GM12878 (cell line): Measurements from ENCODE around the gene TGM5. TPM values are rescaled to one million over a fixed set of nuclear protein-coding genes. Genes with fewer than 3 reads are reported as not detected.

Experiments
- ATAC-seq: fragments of 200-7000 bp; cut with Tn5 transposase; 3 replicates; pipeline ENCODE4 v1.9.1; 2020; ENCODE audit warnings: mild to moderate bottlenecking, moderate library complexity
- BruUV-seq: library from RNA; stranded (reverse); fragments of 400-500 nt; replicated peaks from 2 replicates; lab custom pipeline; 2021; lab: Mats Ljungman, UMichigan
- CTCF ChIA-PET: fragments of 300-600 bp; sonication (Branson Sonifier 250); formaldehyde crosslinking; extraction: SDS; loops from one replicate; lab custom pipeline; 2021; ENCODE audit warnings: inconsistent platforms; lab: Yijun Ruan, JAX
- POLR2A ChIA-PET: fragments of 350-600 bp; formaldehyde crosslinking; extraction: SDS; loops from one replicate; lab custom pipeline; 2021; ENCODE audit warnings: inconsistent platforms; lab: Charles Lee
- RAD21 ChIA-PET: fragments of 300-600 bp; sonication (Branson Sonifier 250); formaldehyde crosslinking; loops from one replicate; lab custom pipeline; 2023; ENCODE audit warnings: antibody characterized with exemption; ENCODE audit not compliant: unreplicated experiment; lab: Charles Lee
- SMC1A ChIA-PET: fragments of 300-600 bp; sonication (Branson Sonifier 250); formaldehyde crosslinking; loops from one replicate; lab custom pipeline; 2023; ENCODE audit not compliant: unreplicated experiment, uncharacterized antibody; lab: Charles Lee
- DNase-seq: peaks from one replicate; pipeline ENCODE4 v3.0.0-alpha.2; 2011; ENCODE audit warnings: low read depth, low spot score
- FAIRE-seq: peaks from 3 replicates; lab custom pipeline; 2011; peaks lifted over from hg19 to GRCh38; lab: Jason Lieb, UNC
- H2AFZ ChIP-seq: 2 replicates; pipeline ENCODE4 v1.6.0; 2011; ENCODE audit warnings: low read depth, low read length, control low read depth; ENCODE audit not compliant: control insufficient read depth
- H3K27ac ChIP-seq: 2 replicates; pipeline ENCODE4 v1.5.1; 2011; ENCODE audit warnings: control low read depth; ENCODE audit not compliant: control insufficient read depth, insufficient read depth
- H3K27me3 ChIP-seq, 2 experiments: replicated peaks in 1 of 2; 2 replicates each; pipeline versions ENCODE4 v1.6.0 to v1.6.1; 2011; ENCODE audit warnings: low read length in 1 of 2; ENCODE audit not compliant: control insufficient read depth in 2 of 2, insufficient read depth in 2 of 2
- H3K36me3 ChIP-seq, 2 experiments: 2 replicates each; pipeline ENCODE4 v1.5.1; 2011; ENCODE audit warnings: low read length in 1 of 2; ENCODE audit not compliant: control insufficient read depth in 2 of 2, insufficient read depth in 2 of 2
- H3K4me1 ChIP-seq: 2 replicates; pipeline ENCODE4 v1.6.1; 2011; ENCODE audit warnings: mild to moderate bottlenecking, low read length, moderate library complexity, mixed read lengths; ENCODE audit not compliant: control insufficient read depth, insufficient read depth
- H3K4me2 ChIP-seq: 2 replicates; pipeline ENCODE4 v1.6.0; 2011; ENCODE audit warnings: control low read depth; ENCODE audit not compliant: control insufficient read depth, insufficient read depth
- H3K4me3 ChIP-seq: fragments of 200-600 bp; sonication (generic); 2 replicates; pipeline ENCODE4 v1.5.1; 2016
- H3K79me2 ChIP-seq: 2 replicates; pipeline ENCODE4 v1.6.0; 2011; ENCODE audit warnings: low read length; ENCODE audit not compliant: control insufficient read depth, insufficient read depth
- H3K9ac ChIP-seq: 2 replicates; pipeline ENCODE4 v1.8.0; 2011; ENCODE audit warnings: low read length, control low read depth, mixed read lengths; ENCODE audit not compliant: control insufficient read depth, insufficient read depth
- H3K9me3 ChIP-seq: replicated peaks from 3 replicates; pipeline ENCODE4 v1.5.1; 2011; ENCODE audit warnings: mild to moderate bottlenecking, low read length; ENCODE audit not compliant: control insufficient read depth, insufficient read depth
- H4K20me1 ChIP-seq: 2 replicates; pipeline ENCODE4 v1.6.0; 2011; ENCODE audit not compliant: control insufficient read depth, insufficient read depth
- ATF3 ChIP-seq: IDR thresholded peaks from 2 replicates; pipeline ENCODE4 v1.6.1; 2011; ENCODE audit warnings: low read depth, mild to moderate bottlenecking, low read length, moderate library complexity, borderline replicate concordance; ENCODE audit errors: extremely low read depth
- BCL11A ChIP-seq: IDR thresholded peaks from 2 replicates; pipeline ENCODE4 v1.6.1; 2011; ENCODE audit warnings: low read depth, low read length
- HCFC1 ChIP-seq: fragments of 150-350 bp; IDR thresholded peaks from 2 replicates; pipeline ENCODE4 v1.6.1; 2014; ENCODE audit warnings: low read length
- HDAC6 ChIP-seq: fragments of 200-600 bp; sonication (generic); IDR thresholded peaks from one replicate; pipeline ENCODE4 v1.8.0; 2017; ENCODE audit warnings: antibody characterized with exemption; ENCODE audit not compliant: unreplicated experiment
- JUNB ChIP-seq: IDR thresholded peaks from 2 replicates; pipeline ENCODE4 v1.6.1; 2016; ENCODE audit warnings: antibody characterized with exemption, mild to moderate bottlenecking
- LARP7 ChIP-seq: fragments of 450-650 bp; IDR thresholded peaks from 2 replicates; pipeline ENCODE4 v1.6.1; 2017; ENCODE audit warnings: mild to moderate bottlenecking
- MXI1 ChIP-seq: fragments of 150-350 bp; IDR thresholded peaks from 2 replicates; pipeline ENCODE4 v1.6.1; 2011; ENCODE audit warnings: low read depth, mild to moderate bottlenecking, inconsistent platforms, low read length, improper control_type of control experiment
- NFXL1 ChIP-seq: fragments of 450-650 bp; IDR thresholded peaks from 2 replicates; pipeline ENCODE4 v1.6.1; 2017; ENCODE audit warnings: antibody characterized with exemption, mild to moderate bottlenecking, borderline replicate concordance
- NFYA ChIP-seq: IDR thresholded peaks from 2 replicates; pipeline ENCODE4 v1.6.1; 2011; ENCODE audit warnings: low read depth, mild to moderate bottlenecking, low read length, improper control_type of control experiment, borderline replicate concordance
- RB1 ChIP-seq: fragments of 450-650 bp; formaldehyde crosslinking; IDR thresholded peaks from 2 replicates; pipeline ENCODE4 v1.6.1; 2017; ENCODE audit warnings: mild to moderate bottlenecking, borderline replicate concordance
- RCOR1 ChIP-seq: conservative IDR thresholded peaks from 2 replicates; pipeline ENCODE4 v1.6.1; 2012; ENCODE audit warnings: low read depth, low read length, improper control_type of control experiment
- SP1 ChIP-seq: IDR thresholded peaks from one replicate; pipeline ENCODE4 v1.6.1; 2011; ENCODE audit warnings: low read depth, low read length
- SUPT20H ChIP-seq: IDR thresholded peaks from 2 replicates; pipeline ENCODE4 v1.6.1; 2011; ENCODE audit warnings: low read depth, mild to moderate bottlenecking, low read length, moderate library complexity, borderline replicate concordance; ENCODE audit not compliant: control insufficient read depth
- SUZ12 ChIP-seq: fragments of 200-600 bp; sonication (generic); IDR thresholded peaks from one replicate; pipeline ENCODE4 v1.6.1; 2018; ENCODE audit warnings: antibody characterized with exemption, mild to moderate bottlenecking; ENCODE audit not compliant: unreplicated experiment
- TAF1 ChIP-seq: IDR thresholded peaks from 2 replicates; pipeline ENCODE4 v1.6.1; 2011; ENCODE audit warnings: mild to moderate bottlenecking, low read depth, low read length, borderline replicate concordance
- TCF7 ChIP-seq: IDR thresholded peaks from 2 replicates; pipeline ENCODE4 v1.6.1; 2014; ENCODE audit warnings: antibody characterized with exemption, borderline replicate concordance
- WRNIP1 ChIP-seq: IDR thresholded peaks from 2 replicates; pipeline ENCODE4 v1.6.1; 2011; ENCODE audit warnings: low read depth, low read length, improper control_type of control experiment, borderline replicate concordance
- ZZZ3 ChIP-seq: IDR thresholded peaks from 2 replicates; pipeline ENCODE4 v1.6.1; 2011; ENCODE audit warnings: low read depth; ENCODE audit not compliant: control insufficient read depth, insufficient read length
- WGBS: methylation state at CpG from one replicate; pipeline ENCODE4 v1.1.6; 2016; ENCODE audit warnings: low lambda C conversion rate; ENCODE audit not compliant: insufficient replicate concordance, insufficient coverage; ENCODE audit errors: missing lambda C conversion rate; 5-methylcytosine and 5-hydroxymethylcytosine counted together
- in situ Hi-C: fragments of 300-500 bp; cut with MboI; formaldehyde crosslinking; loops from 9 replicates; pipeline ENCODE4 v1.14.3; 2018; ENCODE audit warnings: mixed read lengths
- intact Hi-C: fragments of 100-400 bp; cut with micrococcal nuclease; formaldehyde crosslinking; loops from one replicate; pipeline ENCODE4 v1.14.2; 2022; ENCODE audit not compliant: unreplicated experiment
- polyA plus RNA-seq, 11 experiments: library from polyadenylated mRNA; depleted of rRNA in 4 of 11; unstranded in 6 of 11; stranded (reverse) in 5 of 11; fragments of >200 nt; fragmentation: Nextera tagmentation in 4 of 11; fragmentation: Illumina TruSeq in 1 of 11; extraction: Ambion mirVana in 4 of 11; extraction: Trizol in 1 of 11; gene quantifications; 1 replicate in 1 of 11; 2 replicates in 10 of 11; pipeline versions ENCODE4 v1.2.1 to v1.2.3, GENCODE V29; 2011 to 2016; ENCODE audit warnings: inconsistent platforms in 2 of 11, missing spikeins in 2 of 11, low read depth in 1 of 11
- total RNA-seq, 4 experiments: library from RNA; depleted of rRNA in 3 of 4; stranded (reverse); fragments of >200 nt in 3 of 4; fragmentation: Illumina TruSeq in 1 of 4; extraction: Trizol in 1 of 4; gene quantifications; 2 replicates each; pipeline versions ENCODE4 v1.2.1 to v1.2.3, GENCODE V29; 2013 to 2021

The TGM5 gene
- total and polyA plus RNA-seq, 10 of the 15 experiments (the other 5 are each of a cell fraction or from before 2014, with no cell fraction given): 4.4 to 27.1 (median 5.6) TPM

- Histone ChIP-seq H3K79me2 (no peaks in the 10 kb centered on the region), H4K20me1 (no peaks in the 10 kb centered on the region), H3K27me3 (peaks cover 0 to 3% of the 10 kb centered on the region in 2 experiments; a peak in 2 of 4 replicates), H3K27ac (no peak overlapping the region), H3K4me1 (no peaks in the 10 kb centered on the region), H3K36me3 (no peaks in the 10 kb centered on the region), H3K4me2 (no peak overlapping the region), H3K9ac (no peak overlapping the region), H3K9me3 (no peaks in the 10 kb centered on the region), H3K4me3 (no peak overlapping the region), H2AFZ (no peak overlapping the region)
- WGBS: 61% methylated on average over 15 of the region's 15 CpGs
- no TSS peak for BruUV-seq
- CTCF ChIA-PET: interaction anchor here (1.0 to 3.1 kb wide), 3 partner anchors 11 to 75 kb away, joined by 5 to 12 read pairs (median 7); no protein-coding TSS in a partner anchor
- FAIRE-seq (no peak), ATAC-seq (no peak), DNase-seq (no peak)
- POLR2A ChIA-PET: no interaction called here
- SMC1A ChIA-PET: interaction anchor here (1.2 to 3.9 kb wide), 3 partner anchors 15 to 75 kb away, joined by 4 to 12 read pairs (median 5); no protein-coding TSS in a partner anchor
- RAD21 ChIA-PET: no interaction called here
- in situ Hi-C loops (no loop called here), intact Hi-C loops (no loop called here)
- TF ChIP-seq NFXL1: no peak
- no peak for TF ChIP-seq SUPT20H
Observed at GRCh38 chr15:43210172-43210745, 56.5 kb downstream of the TGM5 start.

DNA sequence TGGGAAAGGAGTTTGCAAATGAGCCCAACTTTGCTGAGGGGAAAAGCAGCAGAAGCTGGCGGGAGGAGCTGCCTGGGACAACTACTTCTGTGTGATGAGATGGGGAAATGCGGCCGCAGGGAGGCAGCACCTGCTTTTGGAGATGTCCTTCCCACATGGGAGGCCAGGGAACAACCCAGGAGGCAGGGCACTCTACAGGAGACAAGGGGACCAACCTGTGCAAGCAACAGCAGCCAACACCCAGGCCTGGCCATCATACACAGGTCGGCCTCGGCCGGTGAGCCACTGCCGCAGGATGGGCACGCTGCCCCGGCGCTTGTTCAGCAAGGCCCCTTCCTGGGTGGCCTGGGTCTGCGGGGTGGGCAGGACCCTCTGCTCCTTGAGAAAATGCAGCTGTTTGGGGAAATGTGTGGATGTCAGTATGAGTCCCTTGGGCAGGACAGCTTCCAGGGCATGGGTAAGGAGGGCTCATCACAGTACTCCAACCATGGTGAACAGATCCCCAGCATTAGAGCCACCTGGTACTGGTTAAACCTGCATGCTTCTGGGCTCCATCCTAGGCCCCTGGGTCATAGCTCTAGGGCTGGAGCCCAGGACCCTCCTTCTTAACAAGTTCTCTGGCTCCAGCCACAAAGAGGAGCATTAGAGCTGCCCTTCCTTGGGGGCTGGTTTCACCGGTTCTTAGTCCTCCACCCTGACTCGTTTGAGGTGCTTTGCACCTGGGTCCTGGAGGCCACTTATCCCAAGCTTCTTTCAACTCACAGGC, 57.5 kb downstream of the TGM5 start:
- in situ Hi-C loops: no loop called here
- RAD21 ChIA-PET: interaction anchor here (1.1 kb wide), 1 partner anchor 16 kb away, joined by 3 read pairs; no protein-coding TSS in a partner anchor
- no peak for TF ChIP-seq TAF1
- no peak for TF ChIP-seq BCL11A
- TF ChIP-seq JUNB: no peak
- no peak for TF ChIP-seq RB1
- no peak for TF ChIP-seq HCFC1
- no peak for TF ChIP-seq SP1
- TF ChIP-seq NFYA: no peak
- no peak for TF ChIP-seq MXI1
- no peak for TF ChIP-seq RCOR1
- no peak for TF ChIP-seq WRNIP1
- no peak for TF ChIP-seq HDAC6
- no peak for TF ChIP-seq LARP7
- no peak for TF ChIP-seq SUZ12
- TF ChIP-seq ZZZ3: no peak
- no peak for TF ChIP-seq ATF3
- no peak for TF ChIP-seq TCF7

More for the DNA sequence above, 57.5 kb downstream of the TGM5 start:
- Histone ChIP-seq H3K36me3 (no peaks in the 10 kb centered on the region), H3K27me3 (peaks cover 0 to 3% of the 10 kb centered on the region in 2 experiments; a peak in 2 of 4 replicates), H3K79me2 (no peaks in the 10 kb centered on the region), H3K4me2 (no peak overlapping the region), H3K9ac (no peak overlapping the region), H2AFZ (no peak overlapping the region), H3K27ac (no peak overlapping the region), H4K20me1 (no peaks in the 10 kb centered on the region), H3K9me3 (no peaks in the 10 kb centered on the region), H3K4me3 (no peak overlapping the region), H3K4me1 (no peaks in the 10 kb centered on the region)
- SMC1A ChIA-PET: interaction anchor here (0.6 to 3.9 kb wide), 2 partner anchors 16 to 19 kb away, joined by 3 to 12 read pairs; no protein-coding TSS in a partner anchor
- CTCF ChIA-PET: no interaction called here
- intact Hi-C loops: no loop called here
- no TSS peak for BruUV-seq
- POLR2A ChIA-PET: interaction anchor here (1.0 kb wide), 1 partner anchor 15 kb away, joined by 3 read pairs; no protein-coding TSS in a partner anchor
- WGBS: 75% methylated on average over 13 of the region's 13 CpGs
- FAIRE-seq (no peak), DNase-seq (no peak), ATAC-seq (no peak)
